CD4-positive, alpha-beta memory T cell (primary cell): ENCODE data around the gene LEP. TPM values are rescaled to one million over a fixed set of nuclear protein-coding genes. Genes with fewer than 3 reads are reported as not detected.

Experiments used
- CTCF ChIA-PET: fragments of 350-600 bp; sonication (Branson Sonifier 250); formaldehyde crosslinking; loops from one replicate; lab custom pipeline; 2021; ENCODE audit warnings: inconsistent platforms; ENCODE audit not compliant: partially characterized antibody; lab: Charles Lee
- POLR2A ChIA-PET: fragments of 350-600 bp; sonication (Branson Sonifier 250); formaldehyde crosslinking; loops from one replicate; lab custom pipeline; 2021; ENCODE audit not compliant: partially characterized antibody; lab: Charles Lee
- DNase-seq, 5 donors: peaks; one replicate each; pipeline versions ENCODE4 v3.0.0 to v3.0.0-alpha.2; 2020 to 2022; ENCODE audit warnings: mixed read lengths in 1 of 5
- H3K27ac ChIP-seq: one replicate; pipeline ENCODE4 v1.7.0; 2013; ENCODE audit warnings: low read depth, low read length
- H3K27me3 ChIP-seq: 2 replicates; pipeline ENCODE4 v1.7.0; 2013; ENCODE audit warnings: mild to moderate bottlenecking, low read length, moderate library complexity; ENCODE audit not compliant: insufficient read depth
- H3K36me3 ChIP-seq: 2 replicates; pipeline ENCODE4 v1.7.0; 2013; ENCODE audit warnings: mild to moderate bottlenecking, low read length, moderate library complexity; ENCODE audit not compliant: insufficient read depth
- H3K4me1 ChIP-seq: 2 replicates; pipeline ENCODE4 v1.7.0; 2013; ENCODE audit warnings: mild to moderate bottlenecking, low read length, moderate library complexity; ENCODE audit not compliant: insufficient read depth
- H3K4me3 ChIP-seq, 2 donors: one replicate each; pipeline ENCODE4 v1.7.0; 2013; ENCODE audit warnings: low read length in 2 of 2, mild to moderate bottlenecking in 1 of 2
- H3K9me3 ChIP-seq, 2 donors: one replicate each; pipeline ENCODE4 v1.7.0; 2013; ENCODE audit warnings: low read length in 2 of 2, control low read depth in 1 of 2; ENCODE audit not compliant: control insufficient read depth in 1 of 2
- H3K27ac Mint-ChIP-seq, 7 donors: one replicate each; pipeline ENCODE4 v1.8.0; 2020 to 2021; ENCODE audit warnings: mixed read lengths in 7 of 7, mild to moderate bottlenecking in 6 of 7, inconsistent platforms in 3 of 7, moderate library complexity in 3 of 7
- H3K27me3 Mint-ChIP-seq, 2 donors: one replicate each; pipeline ENCODE4 v1.8.0; 2020 to 2021; ENCODE audit warnings: mixed read lengths in 2 of 2
- H3K36me3 Mint-ChIP-seq, 2 donors: one replicate each; pipeline ENCODE4 v1.8.0; 2020 to 2021; ENCODE audit warnings: mixed read lengths in 2 of 2, inconsistent platforms in 1 of 2, mild to moderate bottlenecking in 1 of 2
- H3K4me1 Mint-ChIP-seq, 4 donors: one replicate each; pipeline ENCODE4 v1.8.0; 2020 to 2021; ENCODE audit warnings: mixed read lengths in 4 of 4, mild to moderate bottlenecking in 1 of 4
- H3K4me3 Mint-ChIP-seq, 8 donors: one replicate each; pipeline ENCODE4 v1.8.0; 2020 to 2021; ENCODE audit warnings: mixed read lengths in 8 of 8, mild to moderate bottlenecking in 7 of 8, moderate library complexity in 6 of 8, inconsistent platforms in 3 of 8
- H3K9me3 Mint-ChIP-seq, 8 donors: one replicate each; pipeline ENCODE4 v1.8.0; 2020 to 2021; ENCODE audit warnings: mixed read lengths in 8 of 8, mild to moderate bottlenecking in 5 of 8, inconsistent platforms in 3 of 8, moderate library complexity in 1 of 8
- intact Hi-C: fragments of 100-400 bp; cut with micrococcal nuclease; formaldehyde crosslinking; loops from one replicate; pipeline ENCODE4 v1.15.1; 2023
- polyA plus RNA-seq, 2 donors: library from polyadenylated mRNA; unstranded; fragments of 300-500 nt; fragmentation: Illumina TruSeq; gene quantifications; one replicate each; pipeline ENCODE4 v1.2.3, GENCODE V29; 2021
- total RNA-seq, 2 experiments: library from RNA; stranded (reverse); gene quantifications; one replicate each; pipeline ENCODE4 v1.2.3, GENCODE V29; 2021

Gene LEP
- total and polyA plus RNA-seq, 4 experiments from 2014 or later = not detected

GRCh38 chr7:128247640-128248194, 6.6 kb downstream of the LEP start:
- Histone ChIP-seq H3K9me3 (no peaks in the 10 kb centered on the region), H3K4me3 (no peak overlapping the region), H3K27ac (no peak overlapping the region), H3K27me3 (no peaks in the 10 kb centered on the region), H3K36me3 (no peaks in the 10 kb centered on the region), H3K4me1 (no peaks in the 10 kb centered on the region)
- Mint-ChIP-seq H3K27ac (peak overlapping the region in 1 of 7 donors; percentile 45), H3K36me3 (no peaks in the 10 kb centered on the region), H3K9me3 (no peaks in the 10 kb centered on the region), H3K4me1 (no peaks in the 10 kb centered on the region), H3K4me3 (no peak overlapping the region), H3K27me3 (peaks cover 1 to 22% of the 10 kb centered on the region in 2 donors)
- DNase-seq = no peak
- CTCF ChIA-PET = no interaction called here
- intact Hi-C loops = no loop called here
- POLR2A ChIA-PET = interaction anchor here (0.9 kb wide), 1 partner anchor 11 kb away, joined by 3 read pairs; no protein-coding TSS in a partner anchor

GRCh38 chr7:128251337-128251736, 10.3 kb downstream of the LEP start:
- Histone ChIP-seq H3K9me3 (no peaks in the 10 kb centered on the region), H3K4me3 (no peak overlapping the region), H3K27me3 (no peaks in the 10 kb centered on the region), H3K36me3 (no peaks in the 10 kb centered on the region), H3K4me1 (no peaks in the 10 kb centered on the region), H3K27ac (no peak overlapping the region)
- Mint-ChIP-seq H3K27me3 (peaks cover 3 to 11% of the 10 kb centered on the region in 2 donors), H3K27ac (no peak overlapping the region), H3K4me1 (no peaks in the 10 kb centered on the region), H3K4me3 (no peak overlapping the region), H3K9me3 (no peaks in the 10 kb centered on the region), H3K36me3 (no peaks in the 10 kb centered on the region)
- DNase-seq = no peak
- CTCF ChIA-PET = no interaction called here
- POLR2A ChIA-PET = no interaction called here
- intact Hi-C loops = no loop called here

- H3K9me3 ChIP-seq = no peaks in the 10 kb centered on the region
- Mint-ChIP-seq H3K4me1 (no peaks in the 10 kb centered on the region), H3K27me3 (peaks cover 4% of the 10 kb centered on the region in 2 donors), H3K9me3 (no peaks in the 10 kb centered on the region), H3K27ac (no peak overlapping the region), H3K4me3 (no peak overlapping the region), H3K36me3 (no peaks in the 10 kb centered on the region)
- H3K36me3 ChIP-seq = no peaks in the 10 kb centered on the region
- no peaks in the 10 kb centered on the region for H3K4me1 ChIP-seq
- POLR2A ChIA-PET = no interaction called here
- DNase-seq = no peak
- H3K27ac ChIP-seq = no peak overlapping the region
- no peaks in the 10 kb centered on the region for H3K27me3 ChIP-seq
- intact Hi-C loops = no loop called here
- CTCF ChIA-PET = no interaction called here
- H3K4me3 ChIP-seq = no peak overlapping the region
Observed at GRCh38 chr7:128253701-128254100, 12.6 kb downstream of the LEP start.

- H3K9me3 Mint-ChIP-seq = no peaks in the 10 kb centered on the region
- ChIA-PET CTCF (interaction anchor here (1.2 kb wide), 1 partner anchor 45 kb away, joined by 3 read pairs; no protein-coding TSS in a partner anchor), POLR2A (no interaction called here)
- Histone ChIP-seq H3K9me3 (no peaks in the 10 kb centered on the region), H3K4me1 (no peaks in the 10 kb centered on the region), H3K27me3 (no peaks in the 10 kb centered on the region), H3K27ac (no peak overlapping the region), H3K36me3 (no peaks in the 10 kb centered on the region), H3K4me3 (no peak overlapping the region)
- H3K27me3 Mint-ChIP-seq = peaks cover 3 to 4% of the 10 kb centered on the region in 2 donors
- no peaks in the 10 kb centered on the region for H3K36me3 Mint-ChIP-seq
- intact Hi-C loops = no loop called here
- no peak overlapping the region for H3K4me3 Mint-ChIP-seq
- H3K4me1 Mint-ChIP-seq = no peaks in the 10 kb centered on the region
- DNase-seq = no peak
- H3K27ac Mint-ChIP-seq = no peak overlapping the region
Observed at GRCh38 chr7:128254470-128254869, 13.4 kb downstream of the LEP start.

- CTCF ChIA-PET = interaction anchor here (1.2 kb wide), 1 partner anchor 45 kb away, joined by 3 read pairs; no protein-coding TSS in a partner anchor
- H3K27ac Mint-ChIP-seq = no peak overlapping the region
- Histone ChIP-seq H3K4me3 (no peak overlapping the region), H3K9me3 (no peaks in the 10 kb centered on the region), H3K4me1 (no peaks in the 10 kb centered on the region), H3K36me3 (no peaks in the 10 kb centered on the region), H3K27me3 (no peaks in the 10 kb centered on the region), H3K27ac (no peak overlapping the region)
- DNase-seq = no peak
- intact Hi-C loops = no loop called here
- H3K27me3 Mint-ChIP-seq = peaks cover 3 to 4% of the 10 kb centered on the region in 2 donors
- no peaks in the 10 kb centered on the region for H3K4me1 Mint-ChIP-seq
- H3K36me3 Mint-ChIP-seq = no peaks in the 10 kb centered on the region
- POLR2A ChIA-PET = no interaction called here
- no peak overlapping the region for H3K4me3 Mint-ChIP-seq
- no peaks in the 10 kb centered on the region for H3K9me3 Mint-ChIP-seq
Observed at GRCh38 chr7:128255271-128255670, 14.2 kb downstream of the LEP start.

- Histone ChIP-seq H3K4me3 (no peak overlapping the region), H3K4me1 (no peaks in the 10 kb centered on the region), H3K27me3 (no peaks in the 10 kb centered on the region), H3K9me3 (no peaks in the 10 kb centered on the region), H3K36me3 (no peaks in the 10 kb centered on the region), H3K27ac (no peak overlapping the region)
- no peaks in the 10 kb centered on the region for H3K4me1 Mint-ChIP-seq
- H3K4me3 Mint-ChIP-seq = no peak overlapping the region
- H3K27ac Mint-ChIP-seq = no peak overlapping the region
- CTCF ChIA-PET = interaction anchor here (0.6 kb wide), 1 partner anchor 915 kb away, joined by 3 read pairs; no protein-coding TSS in a partner anchor
- no peaks in the 10 kb centered on the region for H3K9me3 Mint-ChIP-seq
- intact Hi-C loops = no loop called here
- POLR2A ChIA-PET = no interaction called here
- no peaks in the 10 kb centered on the region for H3K36me3 Mint-ChIP-seq
- DNase-seq = no peak
- H3K27me3 Mint-ChIP-seq = peaks cover 1 to 3% of the 10 kb centered on the region in 2 donors
Observed at GRCh38 chr7:128257458-128257857, 16.4 kb downstream of the LEP start.

- Histone ChIP-seq H3K9me3 (no peaks in the 10 kb centered on the region), H3K36me3 (no peaks in the 10 kb centered on the region), H3K4me1 (no peaks in the 10 kb centered on the region), H3K4me3 (no peak overlapping the region), H3K27ac (no peak overlapping the region), H3K27me3 (no peaks in the 10 kb centered on the region)
- Mint-ChIP-seq H3K36me3 (no peaks in the 10 kb centered on the region), H3K27me3 (peaks cover 1 to 9% of the 10 kb centered on the region in 2 donors), H3K27ac (no peak overlapping the region), H3K4me1 (no peaks in the 10 kb centered on the region), H3K4me3 (no peak overlapping the region), H3K9me3 (no peaks in the 10 kb centered on the region)
- intact Hi-C loops = no loop called here
- POLR2A ChIA-PET = no interaction called here
- DNase-seq = no peak
- CTCF ChIA-PET = no interaction called here
Observed at GRCh38 chr7:128259131-128260061, 18.3 kb downstream of the LEP start.
